ENCODE results near the gene SURF1. TPM values are rescaled to one million over a fixed set of nuclear protein-coding genes. Genes with fewer than 3 reads are reported as not detected.
A peak's percentile ranks its signal among the peaks of the same experiment; 100 is the strongest.

Gene SURF1
- polyA plus RNA-seq, 4 donors: 38.4 to 94.4 (median 85.4) TPM

DNA sequence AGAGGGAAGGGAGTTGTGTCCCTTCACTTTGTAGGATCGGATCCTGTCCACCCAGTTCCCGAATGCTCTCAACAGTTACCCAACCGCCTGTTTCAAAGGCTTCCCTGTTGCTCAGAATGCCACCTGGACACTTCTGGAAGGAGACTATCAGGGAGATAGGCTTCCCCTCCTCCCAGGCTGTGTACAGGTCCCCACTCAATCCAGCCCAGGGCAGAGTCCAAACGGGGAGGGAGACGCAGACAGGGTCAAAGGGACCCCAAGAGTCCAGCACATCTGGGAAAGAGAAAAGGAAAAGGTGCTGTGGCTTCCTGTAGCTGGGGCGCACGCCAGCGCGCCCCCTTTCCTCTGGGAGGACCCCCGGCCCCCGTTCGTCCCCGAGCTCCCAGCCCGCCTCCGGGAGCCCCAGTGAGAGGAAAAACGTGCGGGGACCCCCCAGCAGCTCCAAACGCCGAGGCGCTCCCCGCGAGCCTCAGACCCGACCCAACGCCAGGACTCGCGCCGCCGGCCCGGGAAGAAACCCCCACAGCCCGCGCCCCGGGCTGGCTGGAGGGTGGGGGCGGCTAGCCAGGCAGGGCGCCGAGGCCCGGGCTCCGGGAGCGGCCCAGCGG lies 18.9 kb upstream of the SURF1 start:
- H3K27me3 ChIP-seq (ENCODE audit: control insufficient read depth in 3 of 3, insufficient read depth in 3 of 3, low read length in 3 of 3): no peaks in the 10 kb centered on the region
- FAIRE-seq (no peak), DNase-seq (peak; percentile 91 to 93)

GRCh38 chr9:133374612-133375115 lies 18.4 kb upstream of the SURF1 start:
- Histone ChIP-seq H3K4me1 (ENCODE audit: control insufficient read depth in 3 of 3, insufficient read depth in 2 of 3, low read depth in 1 of 3, low read length in 2 of 3) (peaks cover 21 to 53% (median 22%) of the 10 kb centered on the region in 3 donors), H3K27me3 (ENCODE audit: control insufficient read depth in 3 of 3, insufficient read depth in 3 of 3, low read length in 3 of 3) (no peaks in the 10 kb centered on the region), H3K27ac (ENCODE audit: low read depth in 1 of 3, low read length in 2 of 3) (peak overlapping the region; percentile 99 to 100 (median 99)), H3K4me3 (ENCODE audit: low read depth in 1 of 3, low read length in 3 of 3) (peak overlapping the region; percentile 92 to 100 (median 96)), H3K36me3 (ENCODE audit: control insufficient read depth in 3 of 3, insufficient read depth in 2 of 3, low read depth in 1 of 3, low read length in 3 of 3) (peaks cover 4 to 39% (median 5%) of the 10 kb centered on the region in 3 donors), H3K9me3 (ENCODE audit: control insufficient read depth in 2 of 2, insufficient read depth in 1 of 2, low read depth in 1 of 2, low read length in 1 of 2) (peaks cover 0 to 7% of the 10 kb centered on the region in 2 donors)
- WGBS, 3 donors: 3 to 10% (median 3%) methylated on average over 12 of the region's 12 CpGs
- DNase-seq (no peak), FAIRE-seq (no peak)

More for the DNA sequence above, 18.9 kb upstream of the SURF1 start:
- Histone ChIP-seq H3K4me3 (ENCODE audit: low read depth in 1 of 3, low read length in 3 of 3) (peak overlapping the region; percentile 92 to 100 (median 96)), H3K9me3 (ENCODE audit: control insufficient read depth in 2 of 2, insufficient read depth in 1 of 2, low read depth in 1 of 2, low read length in 1 of 2) (peaks cover 0 to 7% of the 10 kb centered on the region in 2 donors), H3K4me1 (ENCODE audit: control insufficient read depth in 3 of 3, insufficient read depth in 2 of 3, low read depth in 1 of 3, low read length in 2 of 3) (peaks cover 17 to 47% (median 18%) of the 10 kb centered on the region in 3 donors), H3K36me3 (ENCODE audit: control insufficient read depth in 3 of 3, insufficient read depth in 2 of 3, low read depth in 1 of 3, low read length in 3 of 3) (peaks cover 3 to 33% (median 5%) of the 10 kb centered on the region in 3 donors), H3K27ac (ENCODE audit: low read depth in 1 of 3, low read length in 2 of 3) (peak overlapping the region; percentile 99 to 100 (median 99))
- WGBS, 3 donors: 0 to 1% (median 0%) methylated on average over 15 to 39 of the region's 39 CpGs

DNA sequence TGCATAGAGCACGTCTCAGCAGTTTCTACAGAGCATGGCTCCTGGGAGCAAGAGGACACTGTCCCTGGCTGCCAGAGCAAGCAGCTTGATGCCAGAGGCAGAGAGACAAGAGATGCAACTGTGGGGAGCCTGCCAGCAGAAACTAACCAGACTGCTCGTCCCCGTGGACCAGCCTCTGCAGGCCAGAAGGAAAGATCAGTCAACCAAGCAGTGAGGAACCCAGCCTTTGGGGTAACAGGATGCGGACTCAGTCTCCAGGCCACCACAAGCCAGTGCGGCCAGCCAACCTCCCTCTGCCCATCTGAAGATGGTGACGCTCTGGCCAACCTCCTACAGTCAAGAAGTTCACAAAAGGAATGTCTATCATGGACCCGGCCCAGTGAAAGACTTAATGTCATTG lies 15.9 kb upstream of the SURF1 start:
- peaks cover 6 to 59% (median 8%) of the 10 kb centered on the region in 3 donors for H3K36me3 ChIP-seq (ENCODE audit: control insufficient read depth in 3 of 3, insufficient read depth in 2 of 3, low read depth in 1 of 3, low read length in 3 of 3)

DNA sequence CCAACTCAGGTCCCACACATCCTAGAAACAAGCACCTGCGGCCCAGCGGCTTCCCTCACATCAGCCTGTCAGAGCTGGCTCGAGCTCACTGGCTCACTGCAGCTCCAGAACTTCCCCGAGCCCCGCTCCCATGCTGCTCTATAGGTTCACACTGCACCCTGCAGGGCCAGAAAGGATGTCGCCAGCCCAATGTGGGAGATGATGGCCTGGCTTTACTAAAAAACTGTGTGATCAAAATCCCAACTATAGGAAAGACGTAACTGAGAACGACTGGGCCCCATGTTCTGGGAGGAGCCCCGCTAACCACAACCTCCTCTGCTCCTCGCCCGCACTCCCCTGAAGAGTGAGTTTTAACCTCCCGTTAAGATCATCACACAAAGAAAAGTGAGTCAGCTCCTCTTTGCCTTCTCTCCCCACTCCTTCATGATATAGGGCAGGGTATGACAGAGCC lies 15.0 kb upstream of the SURF1 start:
- DNase-seq (no peak), FAIRE-seq (no peak)
- peak overlapping the region in 1 of 3 donors; percentile 25 for H3K4me3 ChIP-seq (ENCODE audit: low read depth in 1 of 3, low read length in 3 of 3)
- H3K4me1 ChIP-seq (ENCODE audit: control insufficient read depth in 3 of 3, insufficient read depth in 2 of 3, low read depth in 1 of 3, low read length in 2 of 3): peaks cover 19 to 78% (median 28%) of the 10 kb centered on the region in 3 donors
- H3K27me3 ChIP-seq (ENCODE audit: control insufficient read depth in 3 of 3, insufficient read depth in 3 of 3, low read length in 3 of 3): no peaks in the 10 kb centered on the region
- WGBS, 3 donors: 41 to 61% (median 54%) methylated on average over 12 of the region's 12 CpGs
- H3K27ac ChIP-seq (ENCODE audit: low read depth in 1 of 3, low read length in 2 of 3): peak overlapping the region; percentile 69 to 89 (median 69)
- H3K9me3 ChIP-seq (ENCODE audit: control insufficient read depth in 2 of 2, insufficient read depth in 1 of 2, low read depth in 1 of 2, low read length in 1 of 2): no peaks in the 10 kb centered on the region
- H3K36me3 ChIP-seq (ENCODE audit: control insufficient read depth in 3 of 3, insufficient read depth in 2 of 3, low read depth in 1 of 3, low read length in 3 of 3): peaks cover 6 to 67% (median 17%) of the 10 kb centered on the region in 3 donors

More for the DNA sequence above, 15.9 kb upstream of the SURF1 start:
- DNase-seq (no peak), FAIRE-seq (no peak)
- Histone ChIP-seq H3K9me3 (ENCODE audit: control insufficient read depth in 2 of 2, insufficient read depth in 1 of 2, low read depth in 1 of 2, low read length in 1 of 2) (no peaks in the 10 kb centered on the region), H3K4me3 (ENCODE audit: low read depth in 1 of 3, low read length in 3 of 3) (no peak overlapping the region), H3K27me3 (ENCODE audit: control insufficient read depth in 3 of 3, insufficient read depth in 3 of 3, low read length in 3 of 3) (no peaks in the 10 kb centered on the region), H3K4me1 (ENCODE audit: control insufficient read depth in 3 of 3, insufficient read depth in 2 of 3, low read depth in 1 of 3, low read length in 2 of 3) (peaks cover 22 to 75% (median 26%) of the 10 kb centered on the region in 3 donors), H3K27ac (ENCODE audit: low read depth in 1 of 3, low read length in 2 of 3) (peak overlapping the region; percentile 69 to 89 (median 69))
- WGBS, 3 donors: 62 to 65% (median 64%) methylated on average over 7 of the region's 7 CpGs

- FAIRE-seq (no peak), DNase-seq (peak in 1 of 2 donors; percentile 55)
- 52 to 59% (median 58%) methylated on average over 8 to 9 of the region's 9 CpGs for WGBS, 3 donors
- peaks cover 6 to 71% (median 21%) of the 10 kb centered on the region in 3 donors for H3K36me3 ChIP-seq (ENCODE audit: control insufficient read depth in 3 of 3, insufficient read depth in 2 of 3, low read depth in 1 of 3, low read length in 3 of 3)
- H3K4me1 ChIP-seq (ENCODE audit: control insufficient read depth in 3 of 3, insufficient read depth in 2 of 3, low read depth in 1 of 3, low read length in 2 of 3): peaks cover 19 to 79% (median 28%) of the 10 kb centered on the region in 3 donors
- peak overlapping the region in 1 of 3 donors; percentile 25 for H3K4me3 ChIP-seq (ENCODE audit: low read depth in 1 of 3, low read length in 3 of 3)
- H3K27me3 ChIP-seq (ENCODE audit: control insufficient read depth in 3 of 3, insufficient read depth in 3 of 3, low read length in 3 of 3): no peaks in the 10 kb centered on the region
- no peaks in the 10 kb centered on the region for H3K9me3 ChIP-seq (ENCODE audit: control insufficient read depth in 2 of 2, insufficient read depth in 1 of 2, low read depth in 1 of 2, low read length in 1 of 2)
- peak overlapping the region; percentile 69 to 93 (median 87) for H3K27ac ChIP-seq (ENCODE audit: low read depth in 1 of 3, low read length in 2 of 3)
These were observed 14.4 kb upstream of the SURF1 start for GRCh38 chr9:133370685-133371084.

- no peak for FAIRE-seq
These were observed 13.6 kb upstream of the SURF1 start for GRCh38 chr9:133369933-133370332.

GRCh38 chr9:133369422-133369821 lies 13.1 kb upstream of the SURF1 start:
- no peak for FAIRE-seq

More at GRCh38 chr9:133369933-133370332, 13.6 kb upstream of the SURF1 start:
- peaks cover 8 to 78% (median 27%) of the 10 kb centered on the region in 3 donors for H3K36me3 ChIP-seq (ENCODE audit: control insufficient read depth in 3 of 3, insufficient read depth in 2 of 3, low read depth in 1 of 3, low read length in 3 of 3)
- peak overlapping the region; percentile 69 to 93 (median 87) for H3K27ac ChIP-seq (ENCODE audit: low read depth in 1 of 3, low read length in 2 of 3)
- H3K4me1 ChIP-seq (ENCODE audit: control insufficient read depth in 3 of 3, insufficient read depth in 2 of 3, low read depth in 1 of 3, low read length in 2 of 3): peaks cover 19 to 81% (median 28%) of the 10 kb centered on the region in 3 donors
- DNase-seq: no peak
- H3K9me3 ChIP-seq (ENCODE audit: control insufficient read depth in 2 of 2, insufficient read depth in 1 of 2, low read depth in 1 of 2, low read length in 1 of 2): no peaks in the 10 kb centered on the region
- WGBS, 3 donors: 67 to 75% (median 74%) methylated on average over 7 of the region's 7 CpGs
- H3K27me3 ChIP-seq (ENCODE audit: control insufficient read depth in 3 of 3, insufficient read depth in 3 of 3, low read length in 3 of 3): no peaks in the 10 kb centered on the region
- peak overlapping the region in 1 of 3 donors; percentile 32 for H3K4me3 ChIP-seq (ENCODE audit: low read depth in 1 of 3, low read length in 3 of 3)

DNA sequence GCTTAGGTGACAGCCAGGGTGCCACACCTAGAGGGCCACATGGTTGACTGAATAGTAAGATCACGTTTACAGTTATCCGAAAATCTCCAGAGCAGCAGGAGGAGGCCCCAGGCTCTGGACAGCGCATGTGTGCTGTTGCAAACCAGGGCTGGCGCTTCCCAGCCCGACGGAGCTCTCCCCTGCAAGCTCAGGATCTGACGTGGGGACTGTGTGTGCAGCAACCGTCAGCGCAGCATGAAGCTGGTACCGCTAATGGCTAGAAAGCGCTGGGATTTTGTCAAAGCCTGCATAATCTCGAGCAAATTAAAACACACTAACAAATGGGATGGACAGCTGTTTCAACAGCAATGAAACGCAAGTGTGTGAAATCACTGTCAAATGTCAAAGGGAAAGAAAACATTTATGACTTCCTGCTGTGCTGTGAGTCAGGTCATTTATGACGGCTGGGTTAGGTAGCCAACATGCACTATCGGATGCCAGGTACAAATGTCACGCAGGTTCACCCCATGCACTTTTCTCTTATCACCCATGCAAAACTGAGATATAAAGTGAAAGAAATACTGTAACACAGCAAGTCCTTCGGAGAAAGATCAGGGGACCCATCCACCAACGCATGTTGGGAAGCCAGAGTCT lies 12.1 kb upstream of the SURF1 start:
- Histone ChIP-seq H3K36me3 (ENCODE audit: control insufficient read depth in 3 of 3, insufficient read depth in 2 of 3, low read depth in 1 of 3, low read length in 3 of 3) (peaks cover 11 to 89% (median 32%) of the 10 kb centered on the region in 3 donors), H3K27ac (ENCODE audit: low read depth in 1 of 3, low read length in 2 of 3) (peak overlapping the region; percentile 71 to 93 (median 87)), H3K4me1 (ENCODE audit: control insufficient read depth in 3 of 3, insufficient read depth in 2 of 3, low read depth in 1 of 3, low read length in 2 of 3) (peaks cover 17 to 73% (median 27%) of the 10 kb centered on the region in 3 donors), H3K4me3 (ENCODE audit: low read depth in 1 of 3, low read length in 3 of 3) (no peak overlapping the region), H3K9me3 (ENCODE audit: control insufficient read depth in 2 of 2, insufficient read depth in 1 of 2, low read depth in 1 of 2, low read length in 1 of 2) (no peaks in the 10 kb centered on the region), H3K27me3 (ENCODE audit: control insufficient read depth in 3 of 3, insufficient read depth in 3 of 3, low read length in 3 of 3) (no peaks in the 10 kb centered on the region)
- FAIRE-seq (no peak), DNase-seq (peak; percentile 91 to 97)
- WGBS, 3 donors: 17 to 54% (median 30%) methylated on average over 18 of the region's 18 CpGs

More at GRCh38 chr9:133369422-133369821, 13.1 kb upstream of the SURF1 start:
- H3K4me1 ChIP-seq (ENCODE audit: control insufficient read depth in 3 of 3, insufficient read depth in 2 of 3, low read depth in 1 of 3, low read length in 2 of 3): peaks cover 19 to 81% (median 28%) of the 10 kb centered on the region in 3 donors
- DNase-seq: no peak
- H3K27ac ChIP-seq (ENCODE audit: low read depth in 1 of 3, low read length in 2 of 3): peak overlapping the region; percentile 69 to 93 (median 87)
- H3K27me3 ChIP-seq (ENCODE audit: control insufficient read depth in 3 of 3, insufficient read depth in 3 of 3, low read length in 3 of 3): no peaks in the 10 kb centered on the region
- H3K36me3 ChIP-seq (ENCODE audit: control insufficient read depth in 3 of 3, insufficient read depth in 2 of 3, low read depth in 1 of 3, low read length in 3 of 3): peaks cover 8 to 83% (median 27%) of the 10 kb centered on the region in 3 donors
- 40 to 70% (median 44%) methylated on average over 6 of the region's 6 CpGs for WGBS, 3 donors
- peak overlapping the region in 1 of 3 donors; percentile 32 for H3K4me3 ChIP-seq (ENCODE audit: low read depth in 1 of 3, low read length in 3 of 3)
- H3K9me3 ChIP-seq (ENCODE audit: control insufficient read depth in 2 of 2, insufficient read depth in 1 of 2, low read depth in 1 of 2, low read length in 1 of 2): no peaks in the 10 kb centered on the region

All from small intestine (tissue), 7 donors.